NCI-H748 treated with DMSO at 0.1 percent for 48 hours (cell line): ENCODE measurements around the gene PUSL1.
"Not testable (repeated sequence)": the region's sequence is repeated elsewhere in the genome, so short reads cannot be mapped to it uniquely, and the experiment has no call there.

Source experiments
- DNase-seq: peaks from one replicate; lab custom pipeline; 2025; lab: John Stamatoyannopoulos, UW

Gene PUSL1

DNA sequence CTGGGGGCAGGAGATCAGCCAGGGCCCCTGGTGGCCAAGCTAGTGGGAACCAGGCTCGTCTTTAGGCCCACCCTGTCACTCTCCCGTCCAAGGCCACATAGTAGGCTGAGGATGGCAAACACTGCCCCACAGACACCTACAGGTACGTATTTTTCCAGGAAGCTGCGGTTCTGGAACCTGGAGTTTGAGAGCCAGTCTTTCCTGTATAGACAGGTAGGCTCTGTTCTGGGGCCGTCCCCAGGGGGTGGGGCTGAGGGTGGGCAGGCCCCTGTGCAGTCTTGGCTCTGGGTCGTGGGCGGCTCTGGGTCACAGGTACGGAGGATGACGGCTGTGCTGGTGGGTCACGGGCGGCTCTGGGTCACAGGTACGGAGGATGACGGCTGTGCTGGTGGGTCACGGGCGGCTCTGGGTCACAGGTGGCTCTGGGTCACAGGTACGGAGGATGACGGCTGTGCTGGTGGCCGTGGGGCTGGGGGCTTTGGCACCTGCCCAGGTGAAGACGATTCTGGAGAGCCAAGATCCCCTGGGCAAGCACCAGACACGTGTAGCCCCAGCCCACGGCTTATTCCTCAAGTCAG is 2.2 kb downstream of the PUSL1 start:
- no peak for DNase-seq

DNA sequence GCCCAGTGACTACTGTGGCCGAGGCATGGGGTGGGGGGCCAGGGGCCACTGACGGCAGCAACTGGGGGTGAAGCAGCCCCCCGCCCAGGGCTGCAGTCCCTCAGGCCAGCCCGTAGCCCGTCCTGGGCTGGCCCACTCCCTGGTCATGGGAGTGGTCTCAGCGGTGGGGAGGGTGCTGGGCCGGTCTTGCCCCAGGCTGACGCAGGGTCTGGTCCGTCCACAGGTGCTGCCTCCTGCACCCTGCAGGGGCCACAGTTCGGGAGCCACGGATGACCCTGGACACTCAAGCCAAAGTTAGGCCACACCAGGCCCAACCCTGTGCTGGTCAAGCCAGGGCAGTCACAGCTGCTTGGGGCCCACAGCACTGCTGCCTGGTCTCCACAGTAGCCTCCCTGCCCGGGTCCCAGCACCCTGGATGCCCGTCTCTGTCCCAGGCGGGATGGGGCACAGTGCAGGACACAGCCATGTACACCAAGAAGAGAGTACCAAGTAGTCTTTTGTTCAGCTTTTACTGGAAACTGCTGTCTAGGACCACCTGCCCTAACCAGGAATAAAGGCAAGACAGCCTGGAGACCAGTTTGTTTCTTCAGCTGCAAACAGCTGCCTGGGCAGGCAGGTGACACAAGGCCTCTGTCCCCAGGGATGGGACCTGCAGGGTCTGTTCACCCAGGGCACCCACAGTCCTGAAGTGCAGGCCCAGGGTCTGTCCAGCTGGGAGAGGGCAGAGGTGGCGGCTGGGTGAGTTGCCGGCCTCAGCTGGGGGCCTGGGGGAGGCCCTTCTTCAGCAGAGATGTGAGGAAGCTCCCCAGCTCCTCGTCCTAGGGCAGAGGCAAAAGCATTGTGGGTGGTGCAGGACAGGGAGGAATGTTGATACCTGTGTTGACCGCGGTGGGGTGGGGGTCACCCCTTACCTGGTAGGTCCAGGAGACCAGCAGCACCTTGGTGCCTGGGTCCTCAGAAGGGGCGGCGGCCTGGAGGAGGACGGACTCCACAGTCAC is 3.0 kb downstream of the PUSL1 start:
- DNase-seq: no peak

DNA sequence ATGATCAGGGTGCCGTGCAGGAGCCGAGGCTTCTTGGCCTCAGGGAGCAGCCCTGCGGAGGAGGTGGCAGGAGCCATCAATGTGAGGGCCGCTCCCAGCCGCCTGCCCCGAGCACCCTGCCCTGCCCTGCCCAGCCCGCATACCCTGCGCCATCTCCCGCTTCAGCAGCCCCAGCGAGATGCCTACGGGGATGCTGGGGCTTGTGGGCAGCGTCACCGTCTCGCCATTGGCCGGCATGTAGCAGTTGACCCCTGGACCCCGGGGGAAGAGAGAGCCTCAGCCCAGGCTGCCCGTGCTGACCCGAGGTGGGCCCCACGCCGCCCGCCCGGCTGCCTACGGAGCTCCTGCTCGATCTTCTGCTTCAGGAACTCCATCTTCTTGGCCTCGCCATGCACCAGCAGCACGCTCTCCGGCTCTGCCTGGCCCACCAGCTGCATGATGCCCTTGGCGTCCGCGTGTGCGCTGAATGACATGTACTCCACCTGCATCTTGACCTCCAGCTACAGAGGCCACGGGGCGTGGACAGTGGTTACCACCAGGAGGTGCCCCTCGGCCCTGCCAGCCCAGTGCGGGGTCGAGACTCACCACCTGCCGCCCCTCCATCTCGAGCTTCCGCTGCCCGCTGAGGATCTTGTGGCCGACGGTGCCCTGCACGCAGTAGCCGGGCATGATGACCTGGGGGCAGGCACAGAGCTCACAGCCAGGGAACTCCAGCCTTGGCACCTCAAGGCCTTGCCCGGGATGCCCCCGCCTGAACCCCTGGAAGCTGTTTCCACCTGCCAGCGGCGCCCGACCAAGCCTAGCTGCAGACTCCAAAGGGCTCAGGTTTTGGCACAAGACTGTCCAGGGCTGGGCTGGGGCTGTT is 4.3 kb downstream of the PUSL1 start:
- no peak for DNase-seq

GRCh38 chr1:1313500-1314236 is 5.3 kb downstream of the PUSL1 start:
- no peak for DNase-seq

- DNase-seq: no peak
These were observed 5.8 kb downstream of the PUSL1 start for GRCh38 chr1:1314237-1314586.

GRCh38 chr1:1314678-1315335 is 6.4 kb downstream of the PUSL1 start:
- DNase-seq: no peak

DNA sequence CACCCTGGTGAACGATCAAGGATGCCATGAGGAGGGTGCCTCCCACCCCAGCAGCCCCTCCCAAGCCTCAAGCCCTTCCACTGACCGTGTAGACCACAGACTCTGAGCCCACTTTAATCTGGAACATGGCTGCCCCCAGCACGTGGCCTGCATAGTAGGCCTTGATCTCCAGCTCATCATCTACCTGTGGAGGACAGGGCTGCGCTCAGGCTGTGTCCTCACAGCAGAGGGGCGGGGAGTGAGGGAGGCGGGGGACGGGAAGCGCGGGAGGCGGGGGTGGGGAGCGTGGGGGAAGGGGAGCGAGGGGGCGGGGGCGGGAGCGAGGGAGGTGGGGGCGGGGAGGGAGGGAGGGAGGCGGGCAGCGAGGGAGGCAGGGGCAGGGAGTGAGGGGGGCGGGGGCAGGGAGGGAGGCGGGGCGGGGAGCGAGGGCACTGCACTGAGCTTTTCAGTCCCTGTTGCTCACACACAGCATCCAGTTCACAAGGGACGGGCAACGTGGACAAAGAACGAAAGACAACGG is 7.1 kb downstream of the PUSL1 start:
- DNase-seq: no peak

- not testable (repeated sequence) for DNase-seq
These were observed 7.8 kb downstream of the PUSL1 start for GRCh38 chr1:1316199-1316598.

DNA sequence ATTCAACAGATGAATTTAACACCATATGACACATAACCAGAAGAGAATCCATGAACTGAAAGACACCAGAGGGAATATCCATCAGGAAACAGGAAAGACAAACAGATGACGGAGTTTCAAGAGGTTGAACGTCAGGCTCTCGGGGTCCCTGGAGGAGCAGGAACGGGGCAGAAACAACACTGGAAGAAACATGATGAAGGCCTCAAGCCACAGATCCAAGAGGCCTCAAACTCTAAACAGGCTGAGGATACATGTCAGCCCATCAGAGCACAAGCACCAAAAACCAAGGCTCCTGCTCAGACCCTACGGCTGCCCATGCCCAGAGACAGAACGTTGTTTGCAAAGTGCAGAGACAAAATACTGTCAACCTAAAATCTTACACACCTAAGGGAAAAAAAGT is 9.0 kb downstream of the PUSL1 start:
- no peak for DNase-seq

DNA sequence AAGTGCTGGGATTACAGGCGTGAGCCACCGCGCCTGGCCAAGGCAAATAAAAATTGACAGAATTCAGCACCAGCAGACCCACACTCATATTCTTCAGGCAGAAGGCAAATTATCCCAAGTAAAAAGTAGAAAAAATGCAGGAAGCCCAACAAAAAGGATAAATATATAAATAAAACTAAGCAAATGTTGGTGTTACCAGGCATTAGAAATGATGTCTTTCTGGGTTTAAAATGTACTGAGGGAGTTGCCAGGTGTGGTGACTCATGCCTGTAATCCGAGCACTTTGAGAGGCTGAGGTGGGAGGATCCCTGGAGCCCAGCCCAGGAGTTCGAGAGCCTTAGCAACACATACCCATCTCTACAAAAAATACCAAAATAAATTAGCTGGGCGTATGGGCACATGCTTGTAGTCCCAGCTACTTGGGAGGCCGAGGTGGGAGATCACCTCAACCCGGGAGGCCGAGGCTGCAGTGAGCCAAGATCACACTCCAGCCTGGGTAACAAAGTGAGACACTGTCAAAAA is 9.8 kb downstream of the PUSL1 start:
- no peak for DNase-seq

- DNase-seq: no peak
These were observed 10.6 kb downstream of the PUSL1 start for GRCh38 chr1:1318777-1319645.

GRCh38 chr1:1319646-1319941 is 11.2 kb downstream of the PUSL1 start:
- no peak for DNase-seq

GRCh38 chr1:1320666-1321448 is 12.5 kb downstream of the PUSL1 start:
- DNase-seq: no peak

DNA sequence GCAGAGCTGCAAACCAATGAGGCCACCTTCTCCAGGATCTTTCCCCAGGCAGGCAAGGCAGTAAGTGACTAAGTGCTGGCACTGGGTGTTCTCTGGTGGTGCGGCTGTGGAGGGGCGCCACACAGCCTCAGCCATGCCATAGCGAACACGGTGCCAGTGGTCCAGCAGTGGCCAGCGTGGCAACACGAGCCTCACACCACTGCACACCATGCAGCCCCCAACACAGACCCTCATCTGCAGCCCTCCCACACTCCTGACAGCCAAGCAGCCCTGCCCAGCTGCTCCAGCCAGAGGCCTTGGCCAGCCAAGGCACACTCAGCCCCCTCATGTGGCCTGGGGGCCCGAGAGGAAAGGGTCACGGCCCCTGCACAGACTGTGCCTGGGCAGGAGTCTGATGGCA is 13.1 kb downstream of the PUSL1 start:
- no peak for DNase-seq

GRCh38 chr1:1322418-1322817 is 14.0 kb downstream of the PUSL1 start:
- DNase-seq: no peak

GRCh38 chr1:1322952-1323351 is 14.6 kb downstream of the PUSL1 start:
- DNase-seq: no peak

DNA sequence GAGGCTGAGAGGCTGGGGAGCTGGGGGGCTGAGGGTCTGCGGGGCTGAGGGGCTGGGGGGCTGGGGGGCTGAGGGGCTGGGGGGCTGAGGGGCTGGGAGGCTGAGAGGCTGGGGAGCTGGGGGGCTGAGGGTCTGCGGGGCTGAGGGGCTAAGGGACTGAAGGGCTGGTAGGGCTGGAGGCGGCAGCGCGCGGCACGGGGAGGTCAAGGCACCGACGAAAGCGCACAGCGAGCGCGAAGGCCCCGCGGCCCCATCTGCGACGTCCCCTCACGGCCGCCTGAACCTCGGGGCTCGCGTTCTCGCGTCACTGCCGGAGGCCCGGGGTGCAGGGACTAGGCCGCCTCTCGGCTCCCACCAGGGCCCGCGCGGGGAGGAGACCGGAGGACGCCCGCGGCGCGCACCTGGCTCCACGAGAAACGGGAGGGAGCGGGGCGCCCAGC is 15.7 kb downstream of the PUSL1 start:
- no peak for DNase-seq

DNA sequence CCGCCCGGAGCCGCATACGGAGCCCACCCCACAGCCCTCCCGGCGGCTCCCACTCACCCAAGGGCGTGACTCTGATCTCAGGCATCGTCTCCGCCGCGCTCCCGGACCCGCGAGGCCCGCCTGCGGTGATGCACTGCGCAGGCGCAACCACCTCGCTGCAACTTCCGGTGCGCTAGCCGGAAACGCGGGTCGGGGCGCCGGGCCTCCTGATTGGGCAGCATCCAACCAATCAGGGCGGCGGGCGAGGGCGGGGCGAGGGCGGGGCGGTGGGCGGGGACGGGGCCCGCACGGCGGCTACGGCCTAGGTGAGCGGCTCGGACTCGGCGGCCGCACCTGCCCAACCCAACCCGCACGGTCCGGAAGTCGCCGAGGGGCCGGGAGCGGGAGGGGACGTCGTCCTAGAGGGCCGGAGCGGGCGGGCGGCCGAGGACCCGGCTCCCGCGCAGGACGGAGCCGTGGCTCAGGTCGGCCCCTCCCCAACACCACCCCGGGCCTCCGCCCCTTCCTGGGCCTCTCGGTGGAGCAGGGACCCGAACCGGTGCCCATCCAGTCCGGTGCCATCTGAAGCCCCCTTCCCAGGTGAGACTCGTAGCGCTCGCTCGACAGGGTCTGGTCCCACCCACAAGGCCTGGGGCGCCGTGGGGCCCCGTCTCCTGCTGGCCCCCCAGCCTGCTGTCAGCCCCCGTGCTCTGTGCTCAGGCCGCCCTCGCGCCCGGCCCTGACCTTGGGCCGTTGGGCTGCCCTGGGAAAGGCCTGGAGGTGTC is 16.3 kb downstream of the PUSL1 start, which contains the start of the genes CPTP and INTS11:
Gene CPTP (plus strand): TSS at position 279 of the 764 bp plus-strand sequence. CDS start 2,109 bp downstream, outside the sequence.
Gene INTS11 (minus strand): TSS at position 137 of the 764 bp plus-strand sequence. CDS start 52 bp downstream, at position 85.
- DNase-seq: peak; percentile 50
